GM18870 (cell line): ENCODE results near the gene ENO1.
"Not testable (repeated sequence)": the region's sequence is repeated elsewhere in the genome, so short reads cannot be mapped to it uniquely, and the experiment has no call there.

Source experiments
- ATAC-seq: cut with Tn5 transposase; IDR thresholded peaks from one replicate; pipeline ENCODE4 v1.9.1; 2021; ENCODE audit warnings: moderate library complexity; ENCODE audit not compliant: unreplicated experiment

ENO1 gene

GRCh38 chr1:8897505-8897904 is 19.0 kb upstream of the ENO1 start:
- not testable (repeated sequence) for ATAC-seq

- not testable (repeated sequence) for ATAC-seq
These were observed 18.3 kb upstream of the ENO1 start for GRCh38 chr1:8896775-8897174.

- no peak for ATAC-seq
These were observed 13.5 kb upstream of the ENO1 start for GRCh38 chr1:8892026-8892425.

- ATAC-seq = no peak
These were observed 12.9 kb upstream of the ENO1 start for GRCh38 chr1:8891401-8891800.

- no peak for ATAC-seq
These were observed 11.7 kb upstream of the ENO1 start for GRCh38 chr1:8889925-8890785.

- no peak for ATAC-seq
These were observed 10.8 kb upstream of the ENO1 start for GRCh38 chr1:8889103-8889846.

GRCh38 chr1:8886589-8886988 is 8.1 kb upstream of the ENO1 start:
- no peak for ATAC-seq

GRCh38 chr1:8886031-8886524 is 7.6 kb upstream of the ENO1 start:
- not testable (repeated sequence) for ATAC-seq

GRCh38 chr1:8884105-8884504 is 5.6 kb upstream of the ENO1 start:
- ATAC-seq = not testable (repeated sequence)

GRCh38 chr1:8883491-8883890 is 5.0 kb upstream of the ENO1 start:
- ATAC-seq = no peak

GRCh38 chr1:8879922-8880676 is 1.6 kb upstream of the ENO1 start:
- ATAC-seq = no peak

- no peak for ATAC-seq
These were observed 1.0 kb upstream of the ENO1 start for GRCh38 chr1:8879464-8879921.

- ATAC-seq = peak; percentile 66
These were observed 395 bp upstream of the ENO1 start for GRCh38 chr1:8878698-8879463.

- no peak for ATAC-seq
These were observed 2.4 kb downstream of the ENO1 start for GRCh38 chr1:8876087-8876486.

GRCh38 chr1:8875216-8875861 is 3.1 kb downstream of the ENO1 start:
- no peak for ATAC-seq

GRCh38 chr1:8874230-8875201 is 4.0 kb downstream of the ENO1 start:
- ATAC-seq = no peak

GRCh38 chr1:8873506-8874229 is 4.8 kb downstream of the ENO1 start:
- no peak for ATAC-seq

GRCh38 chr1:8873001-8873400 is 5.5 kb downstream of the ENO1 start:
- ATAC-seq = no peak
